Neural progenitor cell (in vitro differentiated cells): ENCODE results near the gene SLC16A2. TPM values are rescaled to one million over a fixed set of nuclear protein-coding genes. Genes with fewer than 3 reads are reported as not detected.
A peak's percentile ranks its signal among the peaks of the same experiment; 100 is the strongest.

Source experiments
- DNase-seq: peaks from one replicate; pipeline ENCODE4 v3.0.0-alpha.2; 2016; ENCODE audit warnings: low spot score
- H2AFZ ChIP-seq: fragments of 200-600 bp; sonication (generic); replicated peaks from 2 replicates; pipeline ENCODE4 v1.6.1; 2016; ENCODE audit warnings: antibody characterized with exemption
- H3F3A ChIP-seq: fragments of 200-600 bp; sonication (generic); 2 replicates; pipeline ENCODE4 v1.6.1; 2016; ENCODE audit warnings: antibody characterized with exemption, low read depth
- H3K27ac ChIP-seq: fragments of 200-600 bp; sonication (generic); 2 replicates; pipeline ENCODE4 v1.5.1; 2016; ENCODE audit warnings: mild to moderate bottlenecking
- H3K27me3 ChIP-seq: fragments of 200-600 bp; sonication (generic); 2 replicates; pipeline ENCODE4 v1.6.1; 2016; ENCODE audit warnings: mild to moderate bottlenecking, moderate library complexity
- H3K36me3 ChIP-seq: fragments of 200-600 bp; sonication (generic); 2 replicates; pipeline ENCODE4 v1.5.1; 2016
- H3K4me1 ChIP-seq: fragments of 200-600 bp; sonication (generic); 2 replicates; pipeline ENCODE4 v1.6.1; 2016; ENCODE audit warnings: mixed run types
- H3K4me2 ChIP-seq: fragments of 200-600 bp; sonication (generic); 2 replicates; pipeline ENCODE4 v1.6.1; 2016
- H3K4me3 ChIP-seq: fragments of 200-600 bp; sonication (generic); 2 replicates; pipeline ENCODE4 v1.5.1; 2016
- H3K79me2 ChIP-seq: fragments of 200-600 bp; sonication (generic); 2 replicates; pipeline ENCODE4 v1.6.1; 2016; ENCODE audit warnings: low read depth
- H3K9ac ChIP-seq: fragments of 200-600 bp; sonication (generic); 2 replicates; pipeline ENCODE4 v1.6.1; 2016
- H3K9me3 ChIP-seq: fragments of 200-600 bp; sonication (generic); 2 replicates; pipeline ENCODE4 v1.5.1; 2016; ENCODE audit warnings: low read depth
- H4K20me1 ChIP-seq: fragments of 200-600 bp; sonication (generic); 2 replicates; pipeline ENCODE4 v1.6.1; 2016; ENCODE audit warnings: low read depth
- H3K27ac Mint-ChIP-seq: 3 replicates; pipeline ENCODE4 v1.8.0; 2021; ENCODE audit warnings: mixed read lengths
- H3K27me3 Mint-ChIP-seq: 2 replicates; pipeline ENCODE4 v1.8.0; 2022; ENCODE audit warnings: low read depth, mild to moderate bottlenecking, inconsistent platforms, moderate library complexity, mixed read lengths; ENCODE audit not compliant: insufficient read depth
- H3K36me3 Mint-ChIP-seq: 3 replicates; pipeline ENCODE4 v1.8.0; 2021; ENCODE audit warnings: mixed read lengths
- H3K4me1 Mint-ChIP-seq: 3 replicates; pipeline ENCODE4 v1.8.0; 2021; ENCODE audit warnings: mixed read lengths
- H3K4me3 Mint-ChIP-seq: 3 replicates; pipeline ENCODE4 v1.8.0; 2021; ENCODE audit warnings: mild to moderate bottlenecking, moderate library complexity, mixed read lengths
- H3K9me3 Mint-ChIP-seq: 3 replicates; pipeline ENCODE4 v1.8.0; 2020; ENCODE audit warnings: mixed read lengths
- CTCF ChIP-seq: fragments of 200-600 bp; sonication (generic); IDR thresholded peaks from 2 replicates; pipeline ENCODE4 v1.5.1; 2017; ENCODE audit warnings: antibody characterized with exemption, mild to moderate bottlenecking
- EZH2 ChIP-seq: fragments of 200-600 bp; sonication (generic); IDR thresholded peaks from 2 replicates; pipeline ENCODE4 v1.6.1; 2017; ENCODE audit warnings: antibody characterized with exemption, mild to moderate bottlenecking, moderate library complexity
- EZH2phosphoT487 ChIP-seq: fragments of 200-600 bp; sonication (generic); IDR thresholded peaks from 2 replicates; pipeline ENCODE4 v1.6.1; 2017; ENCODE audit warnings: antibody characterized with exemption
- total RNA-seq: library from RNA; depleted of rRNA; stranded (reverse); fragments of >200 nt; gene quantifications from 2 replicates; pipeline ENCODE4 v1.2.3, GENCODE V29; 2015; ENCODE audit warnings: low replicate concordance

SLC16A2 gene
- total RNA-seq, 1 donor from 2014 or later = 12.6 TPM

- Histone ChIP-seq H3K4me1 (no peaks in the 10 kb centered on the region), H3K27ac (no peak overlapping the region), H3K4me3 (no peak overlapping the region), H2AFZ (no peak overlapping the region), H3K9ac (no peak overlapping the region), H3K4me2 (no peak overlapping the region), H4K20me1 (no peaks in the 10 kb centered on the region), H3K27me3 (no peaks in the 10 kb centered on the region), H3K9me3 (no peaks in the 10 kb centered on the region), H3K79me2 (no peaks in the 10 kb centered on the region), H3K36me3 (no peaks in the 10 kb centered on the region), H3F3A (no peaks in the 10 kb centered on the region)
- TF ChIP-seq EZH2phosphoT487 = no peak
- TF ChIP-seq EZH2 = no peak
- TF ChIP-seq CTCF = no peak
- Mint-ChIP-seq H3K36me3 (peaks cover 7% of the 10 kb centered on the region), H3K27ac (peak overlapping the region; percentile 89), H3K4me3 (no peak overlapping the region), H3K27me3 (no peaks in the 10 kb centered on the region), H3K9me3 (peaks cover 5% of the 10 kb centered on the region), H3K4me1 (peaks cover 14% of the 10 kb centered on the region)
- DNase-seq = no peak
These were observed 28.1 kb downstream of the SLC16A2 start for GRCh38 chrX:74449322-74449936.

- no peak overlapping the region for H3K27ac ChIP-seq
- Mint-ChIP-seq H3K4me3 (no peak overlapping the region), H3K27me3 (no peaks in the 10 kb centered on the region), H3K9me3 (peaks cover 5% of the 10 kb centered on the region), H3K4me1 (peaks cover 14% of the 10 kb centered on the region), H3K36me3 (peaks cover 5% of the 10 kb centered on the region), H3K27ac (peak overlapping the region; percentile 89)
- no peaks in the 10 kb centered on the region for H4K20me1 ChIP-seq
- no peak overlapping the region for H3K9ac ChIP-seq
- H3K27me3 ChIP-seq = no peaks in the 10 kb centered on the region
- H3K4me1 ChIP-seq = no peaks in the 10 kb centered on the region
- TF ChIP-seq EZH2 (no peak), EZH2phosphoT487 (no peak)
- H3K79me2 ChIP-seq = no peaks in the 10 kb centered on the region
- no peaks in the 10 kb centered on the region for H3F3A ChIP-seq
- H3K4me2 ChIP-seq = no peak overlapping the region
- H3K9me3 ChIP-seq = no peaks in the 10 kb centered on the region
- H3K36me3 ChIP-seq = no peaks in the 10 kb centered on the region
- no peak overlapping the region for H3K4me3 ChIP-seq
- H2AFZ ChIP-seq = no peak overlapping the region
- DNase-seq = no peak
These were observed 28.6 kb downstream of the SLC16A2 start for GRCh38 chrX:74449937-74450330.

- Histone ChIP-seq H3F3A (no peaks in the 10 kb centered on the region), H3K4me2 (no peak overlapping the region), H3K4me3 (no peak overlapping the region), H3K36me3 (no peaks in the 10 kb centered on the region), H3K4me1 (no peaks in the 10 kb centered on the region), H4K20me1 (no peaks in the 10 kb centered on the region), H2AFZ (no peak overlapping the region), H3K9me3 (no peaks in the 10 kb centered on the region), H3K79me2 (no peaks in the 10 kb centered on the region), H3K27ac (no peak overlapping the region), H3K9ac (no peak overlapping the region), H3K27me3 (no peaks in the 10 kb centered on the region)
- H3K27me3 Mint-ChIP-seq = no peaks in the 10 kb centered on the region
- H3K4me3 Mint-ChIP-seq = no peak overlapping the region
- H3K36me3 Mint-ChIP-seq = peaks cover 5% of the 10 kb centered on the region
- peaks cover 5% of the 10 kb centered on the region for H3K9me3 Mint-ChIP-seq
- TF ChIP-seq CTCF (no peak), EZH2phosphoT487 (no peak), EZH2 (no peak)
- H3K27ac Mint-ChIP-seq = peak overlapping the region; percentile 44
- peaks cover 14% of the 10 kb centered on the region for H3K4me1 Mint-ChIP-seq
- no peak for DNase-seq
These were observed 29.6 kb downstream of the SLC16A2 start for GRCh38 chrX:74450803-74451449.
